Heart right ventricle (tissue), 16 donors: Measurements from ENCODE around the gene FAM124B. TPM values are rescaled to one million over a fixed set of nuclear protein-coding genes. Genes with fewer than 3 reads are reported as not detected.

Source experiments
- ATAC-seq, 8 donors: fragments of 200-7000 bp; cut with Tn5 transposase; one replicate each; pipeline ENCODE4 v1.9.1; 2020; ENCODE audit warnings: mild to moderate bottlenecking in 8 of 8, moderate library complexity in 8 of 8, moderate number of reproducible peaks in 1 of 8
- DNase-seq, 2 donors: peaks; one replicate each; pipeline ENCODE4 v3.0.0-alpha.2; 2020
- H3K27ac ChIP-seq, 10 donors: fragments of 200-600 bp; sonication (generic) in 2 of 10; one replicate each; pipeline versions ENCODE4 v1.5.0 to v1.8.0; 2020 to 2022; ENCODE audit warnings: mild to moderate bottlenecking in 3 of 10
- H3K27me3 ChIP-seq, 7 donors: fragments of 200-600 bp; one replicate each; pipeline ENCODE4 v1.8.0; 2021 to 2022; ENCODE audit warnings: mild to moderate bottlenecking in 2 of 7
- H3K36me3 ChIP-seq, 9 donors: fragments of 200-600 bp; sonication (generic) in 1 of 9; one replicate each; pipeline versions ENCODE4 v1.5.0 to v1.8.0; 2020 to 2022; ENCODE audit warnings: mild to moderate bottlenecking in 2 of 9
- H3K4me1 ChIP-seq, 9 donors: fragments of 200-600 bp; sonication (generic) in 1 of 9; one replicate each; pipeline versions ENCODE4 v1.5.0 to v1.8.0; 2020 to 2022; ENCODE audit warnings: mild to moderate bottlenecking in 4 of 9
- H3K4me3 ChIP-seq, 10 donors: fragments of 200-600 bp; sonication (generic) in 2 of 10; one replicate each; pipeline versions ENCODE4 v1.5.0 to v1.8.0; 2020 to 2022; ENCODE audit warnings: mild to moderate bottlenecking in 7 of 10, moderate library complexity in 2 of 10
- H3K9me3 ChIP-seq, 11 donors: fragments of 200-600 bp in 10 of 11; sonication (generic) in 2 of 11; one replicate each; pipeline versions ENCODE4 v1.5.0 to v1.8.0; 2013 to 2022; ENCODE audit warnings: mild to moderate bottlenecking in 2 of 11, control low read depth in 1 of 11, moderate library complexity in 1 of 11
- CTCF ChIP-seq, 9 donors: fragments of 200-600 bp; sonication (generic) in 2 of 9; IDR thresholded peaks; one replicate each; pipeline versions ENCODE4 v1.5.0 to v1.8.0; 2021 to 2022; ENCODE audit warnings: antibody characterized with exemption in 9 of 9, mild to moderate bottlenecking in 5 of 9, moderate library complexity in 1 of 9
- WGBS, 2 donors: extraction: QIAGEN DNeasy Blood & Tissue Kit; methylation state at CpG; one replicate each; pipeline ENCODE4 v1.1.7; 2013; ENCODE audit warnings: inconsistent platforms in 1 of 2; 5-methylcytosine and 5-hydroxymethylcytosine counted together
- intact Hi-C, 10 donors: fragments of 100-400 bp; cut with DNase I; formaldehyde crosslinking; loops; one replicate each; pipeline versions ENCODE4 v1.11.1 to v1.14.2; 2022
- polyA plus RNA-seq, 2 donors: library from polyadenylated mRNA; stranded (reverse); fragments of 200-250 nt; gene quantifications; one replicate each; pipeline ENCODE4 v1.2.3, GENCODE V29; 2013
- total RNA-seq, 10 donors: library from RNA; stranded (reverse); fragmentation: NEBNext Ultra II Directional in 3 of 10; extraction: Animal tissue kit (Norgen Biotek cat#: 25700) in 3 of 10; gene quantifications; one replicate each; pipeline versions ENCODE4 v1.2.1 to v1.2.4, GENCODE V29; 2021 to 2023
- donor health status: Arrhythmogenic right ventricular cardiomyopathy.
- donor health status: ischemic (EF 13 %, LVEDD 7.1; RV severe dilation, severe dysfunction).
- donor health status: healthy with polysubstance abuse.
- donor health status: DM: no; HTN: yes; CAD: no.
- donor health status: DM: no; HTN: no; CAD: no.
- donor health status: ischemic (EF 25% LVEDD 6.9; RV normal size, moderate dysfunction).
- donor health status: ischemic (EF 25% LVEDD 5.7; RV mildly dilated, moderate dysfunction).
- donor health status: healthy.
- donor health status: DM: yes; HTN: yes; CAD: no.
- donor health status: Ischemic cardiomyopathy.
- donor health status: ischemic (EF 35%, LVEDD 5.7; RV mildly dilated, moderate dysfunction).
- donor health status: nonischemic (EF 11% LVEDD 7.7; RV severe dilation, severe dysfunction).
- donor health status: DM: yes; HTN: yes; CAD: no.
- donor health status: PGD.
- donor health status: ischemic (EF 29% LVEDD 5.4; RV normal size, mild dysfunction).
- donor health status: nonischemic (EF 23%, LVEDD 6.1; RV moderate dilation, normal function).

The FAM124B gene
- total and polyA plus RNA-seq, 12 donors, result 0.62 to 3.9 (median 1.7) TPM

DNA sequence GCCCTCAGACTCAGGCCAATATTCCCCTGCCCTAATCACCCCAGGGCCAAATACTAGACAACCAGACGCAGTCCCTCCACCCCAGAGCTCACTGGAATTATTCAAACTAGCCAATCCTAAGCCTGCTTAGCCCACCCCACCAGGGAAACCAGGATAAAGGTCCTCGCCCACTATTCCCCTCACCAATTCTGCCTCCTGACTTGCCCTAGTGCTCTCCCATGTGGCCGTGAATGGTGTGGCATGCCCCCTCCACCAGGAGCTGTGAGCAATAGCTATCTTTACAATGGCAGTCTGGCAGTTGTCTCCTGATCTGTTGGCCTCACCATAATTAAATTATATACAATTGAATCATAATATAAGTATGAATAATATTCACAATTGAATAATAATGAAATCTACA is 42.3 kb downstream of the FAM124B start:
- WGBS, 2 donors, result 67 to 76% methylated on average over 3 of the region's 3 CpGs
- intact Hi-C loops, result loop anchor here (2.0 to 10.0 kb wide), 10 partner anchors 83 to 1303 kb away; no protein-coding TSS in a partner anchor
- ATAC-seq (no peak), DNase-seq (no peak)
- no peak overlapping the region for H3K27ac ChIP-seq
- no peak overlapping the region for H3K4me3 ChIP-seq
- H3K27me3 ChIP-seq, result no peaks in the 10 kb centered on the region
- H3K9me3 ChIP-seq, result no peaks in the 10 kb centered on the region
- peak in 2 of 9 donors; percentile 5 to 36 for TF ChIP-seq CTCF (IDR thresholded peaks at IDR 0.05)
- H3K36me3 ChIP-seq, result no peaks in the 10 kb centered on the region
- H3K4me1 ChIP-seq, result no peaks in the 10 kb centered on the region

DNA sequence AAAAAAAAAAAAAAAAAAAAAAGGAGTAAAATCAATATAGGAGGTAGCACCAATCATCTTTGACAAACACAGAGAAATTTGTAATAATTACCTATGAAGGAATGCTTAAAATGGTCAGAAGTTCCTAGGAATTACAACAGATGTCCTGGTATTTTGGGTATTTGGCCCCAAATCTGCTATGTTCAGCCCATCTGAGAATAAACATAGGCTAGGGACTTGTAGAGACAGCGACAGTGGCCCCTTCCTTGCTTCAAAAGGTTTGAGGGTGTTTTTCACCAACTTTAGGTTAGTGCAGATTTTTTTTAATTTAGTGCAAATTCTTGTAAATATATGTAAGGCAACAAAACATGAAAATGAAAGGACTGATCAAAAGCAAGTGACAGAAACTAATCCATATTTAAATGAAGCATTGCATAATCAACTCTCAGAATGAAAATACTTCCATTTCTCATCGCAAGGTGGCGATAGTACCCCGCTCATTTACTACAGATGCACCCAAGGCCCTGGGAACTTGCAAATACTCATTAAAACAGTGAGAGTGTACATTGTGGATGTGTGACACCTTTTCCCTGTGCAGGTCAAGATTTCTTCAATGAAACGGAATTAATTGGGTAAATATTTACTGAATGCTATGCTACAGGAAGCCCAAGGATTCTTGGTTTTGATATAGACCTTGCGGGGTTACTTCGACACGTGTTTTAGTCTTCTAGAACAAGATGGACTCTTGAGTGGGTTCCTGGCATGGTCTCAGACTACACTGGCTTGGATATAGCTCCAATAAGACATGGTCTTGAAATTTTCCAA is 44.6 kb downstream of the FAM124B start:
- Histone ChIP-seq H3K4me1 (no peaks in the 10 kb centered on the region), H3K27ac (no peak overlapping the region), H3K9me3 (no peaks in the 10 kb centered on the region), H3K27me3 (peaks cover 0 to 7% (median 0%) of the 10 kb centered on the region in 7 donors), H3K4me3 (no peak overlapping the region), H3K36me3 (no peaks in the 10 kb centered on the region)
- peak in 7 of 8 donors; percentile 46 to 75 (median 71) for ATAC-seq
- 49 to 50% methylated on average over 8 of the region's 8 CpGs for WGBS, 2 donors
- TF ChIP-seq CTCF (IDR thresholded peaks at IDR 0.05), result peak; percentile 66 to 89 (median 84)
- intact Hi-C loops, result loop anchor here (1.0 to 10.0 kb wide), 14 partner anchors 85 to 1305 kb away; no protein-coding TSS in a partner anchor
- DNase-seq, result peak in 1 of 2 donors; percentile 52

GRCh38 chr2:224354632-224355211 is 47.2 kb downstream of the FAM124B start:
- peak in 1 of 8 donors; percentile 42 for ATAC-seq
- intact Hi-C loops, result loop anchor here (2.0 to 10.0 kb wide), 9 partner anchors 88 to 1308 kb away; no protein-coding TSS in a partner anchor

More at GRCh38 chr2:224354632-224355211, 47.2 kb downstream of the FAM124B start:
- H3K36me3 ChIP-seq, result no peaks in the 10 kb centered on the region
- DNase-seq, result peak in 1 of 2 donors; percentile 24
- WGBS, 2 donors, result 58 to 70% methylated on average over 13 of the region's 13 CpGs
- no peak overlapping the region for H3K27ac ChIP-seq
- peaks cover 0 to 7% (median 0%) of the 10 kb centered on the region in 7 donors for H3K27me3 ChIP-seq
- TF ChIP-seq CTCF (IDR thresholded peaks at IDR 0.05), result no peak
- no peak overlapping the region for H3K4me3 ChIP-seq
- no peaks in the 10 kb centered on the region for H3K4me1 ChIP-seq
- H3K9me3 ChIP-seq, result no peaks in the 10 kb centered on the region
